ENCODE data around the gene SH3PXD2B. TPM values are rescaled to one million over a fixed set of nuclear protein-coding genes. Genes with fewer than 3 reads are reported as not detected.
A peak's percentile ranks its signal among the peaks of the same experiment; 100 is the strongest.

SH3PXD2B gene
- total RNA-seq, 1 experiment from 2014 or later: 64.1 TPM

DNA sequence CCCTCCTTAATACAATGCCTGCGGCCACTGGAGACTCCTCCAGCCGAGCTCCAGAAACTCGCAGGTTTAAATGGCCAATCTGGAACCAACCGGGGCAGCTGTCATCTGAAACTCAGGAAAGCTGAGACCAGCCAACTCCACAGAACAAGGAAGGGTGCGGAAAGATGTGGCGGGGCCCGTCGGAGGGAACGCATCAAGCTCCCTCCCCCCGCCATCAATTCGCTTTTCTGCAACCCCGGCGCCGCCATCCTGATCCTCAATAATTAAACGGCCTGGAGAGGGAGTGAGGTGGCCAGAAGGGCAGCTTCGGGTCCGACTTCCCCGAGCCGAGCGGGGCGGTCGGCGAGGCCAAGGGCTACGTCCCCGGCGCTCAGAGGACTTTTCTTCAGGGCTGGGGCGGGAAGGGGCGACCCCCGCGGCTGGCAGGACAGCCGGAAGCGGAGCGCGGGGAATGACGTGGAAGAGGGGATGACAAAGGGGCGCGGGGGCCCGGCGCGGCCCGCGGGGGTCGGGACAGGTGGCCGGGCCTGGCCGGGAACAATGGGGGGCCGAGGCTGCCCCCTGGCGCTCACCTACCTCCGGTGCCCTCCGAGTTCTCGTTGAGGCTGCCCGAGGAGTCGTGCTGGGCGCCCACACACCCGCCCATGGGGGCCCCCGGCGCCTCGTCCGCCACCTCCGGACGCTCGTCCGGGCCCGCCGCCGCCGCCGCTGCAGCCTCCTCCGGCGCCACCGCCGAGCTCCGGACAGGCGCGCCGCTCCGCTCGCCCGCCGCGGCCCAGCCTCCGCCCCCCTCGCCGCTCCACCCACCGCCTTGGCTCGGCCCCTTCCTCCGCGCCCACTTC is 171.1 kb downstream of the SH3PXD2B start, which contains the start of gene UBTD2 (continued):
- TF ChIP-seq HMGXB4 (CRISPR knock-in tag; IDR thresholded peaks at IDR 0.05): peak; percentile 62; the same call in 1 of the 2 replicates
- TF ChIP-seq MAX (CRISPR knock-in tag; IDR thresholded peaks at IDR 0.05): 0 out of 2 replicates have a peak, but pooled peaks have one; percentile 28
- no peak for TF ChIP-seq NFATC4 (CRISPR knock-in tag; IDR thresholded peaks at IDR 0.05)
- TF ChIP-seq, protein P1, sequence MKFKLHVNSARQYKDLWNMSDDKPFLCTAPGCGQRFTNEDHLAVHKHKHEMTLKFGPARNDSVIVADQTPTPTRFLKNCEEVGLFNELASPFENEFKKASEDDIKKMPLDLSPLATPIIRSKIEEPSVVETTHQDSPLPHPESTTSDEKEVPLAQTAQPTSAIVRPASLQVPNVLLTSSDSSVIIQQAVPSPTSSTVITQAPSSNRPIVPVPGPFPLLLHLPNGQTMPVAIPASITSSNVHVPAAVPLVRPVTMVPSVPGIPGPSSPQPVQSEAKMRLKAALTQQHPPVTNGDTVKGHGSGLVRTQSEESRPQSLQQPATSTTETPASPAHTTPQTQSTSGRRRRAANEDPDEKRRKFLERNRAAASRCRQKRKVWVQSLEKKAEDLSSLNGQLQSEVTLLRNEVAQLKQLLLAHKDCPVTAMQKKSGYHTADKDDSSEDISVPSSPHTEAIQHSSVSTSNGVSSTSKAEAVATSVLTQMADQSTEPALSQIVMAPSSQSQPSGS (CRISPR knock-in tag; IDR thresholded peaks at IDR 0.05; ENCODE audit: borderline replicate concordance, low read depth): no peak
- no peak for TF ChIP-seq ESRRA (CRISPR knock-in tag; IDR thresholded peaks at IDR 0.05; ENCODE audit: borderline replicate concordance)
- TF ChIP-seq, protein P2, sequence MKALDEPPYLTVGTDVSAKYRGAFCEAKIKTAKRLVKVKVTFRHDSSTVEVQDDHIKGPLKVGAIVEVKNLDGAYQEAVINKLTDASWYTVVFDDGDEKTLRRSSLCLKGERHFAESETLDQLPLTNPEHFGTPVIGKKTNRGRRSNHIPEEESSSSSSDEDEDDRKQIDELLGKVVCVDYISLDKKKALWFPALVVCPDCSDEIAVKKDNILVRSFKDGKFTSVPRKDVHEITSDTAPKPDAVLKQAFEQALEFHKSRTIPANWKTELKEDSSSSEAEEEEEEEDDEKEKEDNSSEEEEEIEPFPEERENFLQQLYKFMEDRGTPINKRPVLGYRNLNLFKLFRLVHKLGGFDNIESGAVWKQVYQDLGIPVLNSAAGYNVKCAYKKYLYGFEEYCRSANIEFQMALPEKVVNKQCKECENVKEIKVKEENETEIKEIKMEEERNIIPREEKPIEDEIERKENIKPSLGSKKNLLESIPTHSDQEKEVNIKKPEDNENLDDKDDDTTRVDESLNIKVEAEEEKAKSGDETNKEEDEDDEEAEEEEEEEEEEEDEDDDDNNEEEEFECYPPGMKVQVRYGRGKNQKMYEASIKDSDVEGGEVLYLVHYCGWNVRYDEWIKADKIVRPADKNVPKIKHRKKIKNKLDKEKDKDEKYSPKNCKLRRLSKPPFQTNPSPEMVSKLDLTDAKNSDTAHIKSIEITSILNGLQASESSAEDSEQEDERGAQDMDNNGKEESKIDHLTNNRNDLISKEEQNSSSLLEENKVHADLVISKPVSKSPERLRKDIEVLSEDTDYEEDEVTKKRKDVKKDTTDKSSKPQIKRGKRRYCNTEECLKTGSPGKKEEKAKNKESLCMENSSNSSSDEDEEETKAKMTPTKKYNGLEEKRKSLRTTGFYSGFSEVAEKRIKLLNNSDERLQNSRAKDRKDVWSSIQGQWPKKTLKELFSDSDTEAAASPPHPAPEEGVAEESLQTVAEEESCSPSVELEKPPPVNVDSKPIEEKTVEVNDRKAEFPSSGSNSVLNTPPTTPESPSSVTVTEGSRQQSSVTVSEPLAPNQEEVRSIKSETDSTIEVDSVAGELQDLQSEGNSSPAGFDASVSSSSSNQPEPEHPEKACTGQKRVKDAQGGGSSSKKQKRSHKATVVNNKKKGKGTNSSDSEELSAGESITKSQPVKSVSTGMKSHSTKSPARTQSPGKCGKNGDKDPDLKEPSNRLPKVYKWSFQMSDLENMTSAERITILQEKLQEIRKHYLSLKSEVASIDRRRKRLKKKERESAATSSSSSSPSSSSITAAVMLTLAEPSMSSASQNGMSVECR (CRISPR knock-in tag; IDR thresholded peaks at IDR 0.05; ENCODE audit: borderline replicate concordance): no peak
- no peak; the same call in 1 of the 2 replicates for TF ChIP-seq ETV6 (CRISPR knock-in tag; IDR thresholded peaks at IDR 0.05)
- TF ChIP-seq SMAD3 (CRISPR knock-in tag; IDR thresholded peaks at IDR 0.05; ENCODE audit: borderline replicate concordance): no peak
- no peak for TF ChIP-seq ZNF396 (CRISPR knock-in tag; IDR thresholded peaks at IDR 0.05; ENCODE audit: borderline replicate concordance)
- TF ChIP-seq ELF4 (CRISPR knock-in tag; IDR thresholded peaks at IDR 0.05; ENCODE audit: low read depth): no peak
- TF ChIP-seq, protein P3, sequence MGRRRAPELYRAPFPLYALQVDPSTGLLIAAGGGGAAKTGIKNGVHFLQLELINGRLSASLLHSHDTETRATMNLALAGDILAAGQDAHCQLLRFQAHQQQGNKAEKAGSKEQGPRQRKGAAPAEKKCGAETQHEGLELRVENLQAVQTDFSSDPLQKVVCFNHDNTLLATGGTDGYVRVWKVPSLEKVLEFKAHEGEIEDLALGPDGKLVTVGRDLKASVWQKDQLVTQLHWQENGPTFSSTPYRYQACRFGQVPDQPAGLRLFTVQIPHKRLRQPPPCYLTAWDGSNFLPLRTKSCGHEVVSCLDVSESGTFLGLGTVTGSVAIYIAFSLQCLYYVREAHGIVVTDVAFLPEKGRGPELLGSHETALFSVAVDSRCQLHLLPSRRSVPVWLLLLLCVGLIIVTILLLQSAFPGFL (CRISPR knock-in tag; IDR thresholded peaks at IDR 0.05; ENCODE audit: borderline replicate concordance): no peak
- no peak for TF ChIP-seq TEAD1 (CRISPR knock-in tag; IDR thresholded peaks at IDR 0.05)
- no peak for TF ChIP-seq ZNF281 (CRISPR knock-in tag; IDR thresholded peaks at IDR 0.05)
- TF ChIP-seq OVOL2 (CRISPR knock-in tag; IDR thresholded peaks at IDR 0.05; ENCODE audit: borderline replicate concordance): no peak
- TF ChIP-seq IRF1 (CRISPR knock-in tag; IDR thresholded peaks at IDR 0.05): 0 out of 2 replicates have a peak, but pooled peaks have one; percentile 14
- no peak for TF ChIP-seq ZNF671 (CRISPR knock-in tag; IDR thresholded peaks at IDR 0.05)
- TF ChIP-seq JAZF1 (CRISPR knock-in tag; IDR thresholded peaks at IDR 0.05): no peak
- TF ChIP-seq GTF2I (CRISPR knock-in tag; conservative IDR thresholded peaks at IDR 0.05): no peak
- no peak for TF ChIP-seq NFE2L1 (CRISPR knock-in tag; IDR thresholded peaks at IDR 0.05)
- TF ChIP-seq CREM (CRISPR knock-in tag; IDR thresholded peaks at IDR 0.05): peak; percentile 14; the same call in 1 of the 2 replicates
- no peak; the same call in 1 of the 2 replicates for TF ChIP-seq ZNF219 (CRISPR knock-in tag; IDR thresholded peaks at IDR 0.05; ENCODE audit: borderline replicate concordance)
- TF ChIP-seq, protein P4, sequence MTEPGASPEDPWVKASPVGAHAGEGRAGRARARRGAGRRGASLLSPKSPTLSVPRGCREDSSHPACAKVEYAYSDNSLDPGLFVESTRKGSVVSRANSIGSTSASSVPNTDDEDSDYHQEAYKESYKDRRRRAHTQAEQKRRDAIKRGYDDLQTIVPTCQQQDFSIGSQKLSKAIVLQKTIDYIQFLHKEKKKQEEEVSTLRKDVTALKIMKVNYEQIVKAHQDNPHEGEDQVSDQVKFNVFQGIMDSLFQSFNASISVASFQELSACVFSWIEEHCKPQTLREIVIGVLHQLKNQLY (CRISPR knock-in tag; IDR thresholded peaks at IDR 0.05): no peak
- peak; percentile 87 for TF ChIP-seq ZNF423 (CRISPR knock-in tag; IDR thresholded peaks at IDR 0.05)
- TF ChIP-seq NR3C1 (CRISPR knock-in tag; conservative IDR thresholded peaks at IDR 0.05; ENCODE audit: low read depth): no peak
- TF ChIP-seq FOXP1 (CRISPR knock-in tag; IDR thresholded peaks at IDR 0.05; ENCODE audit: borderline replicate concordance): peak; percentile 36; the same call in 1 of the 2 replicates
